Adipose tissue (tissue), 3 donors: ENCODE results near the gene PTF1A. TPM values are rescaled to one million over a fixed set of nuclear protein-coding genes. Genes with fewer than 3 reads are reported as not detected.
"Not testable (repeated sequence)": the region's sequence is repeated elsewhere in the genome, so short reads cannot be mapped to it uniquely, and the experiment has no call there.

ENCODE experiments used
- H3K27ac ChIP-seq: one replicate; pipeline ENCODE4 v1.5.1; 2013; ENCODE audit warnings: low read depth, low read length
- WGBS, 3 donors: extraction: QIAGEN DNeasy Blood & Tissue Kit; methylation state at CpG; one replicate each; pipeline ENCODE4 v1.1.7; 2013; 5-methylcytosine and 5-hydroxymethylcytosine counted together
- polyA plus RNA-seq, 3 donors: library from polyadenylated mRNA; stranded (reverse); fragments of 200-250 nt; gene quantifications; one replicate each; pipeline ENCODE4 v1.2.3, GENCODE V29; 2013
- donor health status: healthy with polysubstance abuse.
- donor health status: Bipolar disorder and iron deficiency.
- donor health status: healthy.

Gene PTF1A
- polyA plus RNA-seq, 3 donors, result 16.2 TPM; not detected in 2

- WGBS, 3 donors, result 0 to 2% (median 0%) methylated on average over 57 to 60 of the region's 60 CpGs
- no peak overlapping the region for H3K27ac ChIP-seq
Observed at GRCh38 chr10:23198940-23199767, 7.0 kb downstream of the PTF1A start.

- WGBS, 3 donors, result 2 to 5% (median 3%) methylated on average over 30 of the region's 30 CpGs
- H3K27ac ChIP-seq, result no peak overlapping the region
Observed at GRCh38 chr10:23199768-23200511, 7.8 kb downstream of the PTF1A start.

- H3K27ac ChIP-seq, result no peak overlapping the region
- WGBS, 3 donors, result 5 to 11% (median 5%) methylated on average over 12 of the region's 12 CpGs
Observed at GRCh38 chr10:23200586-23200985, 8.5 kb downstream of the PTF1A start.

GRCh38 chr10:23200997-23201652, 9.0 kb downstream of the PTF1A start:
- no peak overlapping the region for H3K27ac ChIP-seq
- WGBS, 3 donors, result 2 to 5% (median 3%) methylated on average over 11 of the region's 11 CpGs

- WGBS, 3 donors, result 4 to 10% (median 8%) methylated on average over 4 of the region's 4 CpGs
Observed at GRCh38 chr10:23201837-23202236, 9.7 kb downstream of the PTF1A start.

GRCh38 chr10:23202779-23203178, 10.7 kb downstream of the PTF1A start:
- H3K27ac ChIP-seq, result no peak overlapping the region
- 2 to 9% (median 5%) methylated on average over 3 of the region's 3 CpGs for WGBS, 3 donors

More at GRCh38 chr10:23201837-23202236, 9.7 kb downstream of the PTF1A start:
- H3K27ac ChIP-seq, result no peak overlapping the region

GRCh38 chr10:23203369-23204325, 11.5 kb downstream of the PTF1A start:
- 10 to 67% (median 27%) methylated on average over 29 of the region's 29 CpGs for WGBS, 3 donors

GRCh38 chr10:23204773-23205172, 12.7 kb downstream of the PTF1A start:
- no peak overlapping the region for H3K27ac ChIP-seq
- WGBS, 3 donors, result 5 to 44% (median 11%) methylated on average over 10 of the region's 10 CpGs

More at GRCh38 chr10:23203369-23204325, 11.5 kb downstream of the PTF1A start:
- H3K27ac ChIP-seq, result no peak overlapping the region

GRCh38 chr10:23205972-23206642, 14.0 kb downstream of the PTF1A start:
- H3K27ac ChIP-seq, result no peak overlapping the region
- WGBS, 3 donors, result 38 to 80% (median 44%) methylated on average over 3 of the region's 3 CpGs

GRCh38 chr10:23217471-23217870, 25.4 kb downstream of the PTF1A start:
- H3K27ac ChIP-seq, result no peak overlapping the region
- 77 to 91% (median 89%) methylated on average over 1 of the region's 1 CpG for WGBS, 3 donors

- WGBS, 3 donors, result 78 to 93% (median 81%) methylated on average over 1 of the region's 1 CpG
- no peak overlapping the region for H3K27ac ChIP-seq
Observed at GRCh38 chr10:23230582-23230981, 38.5 kb downstream of the PTF1A start.

GRCh38 chr10:23238015-23238414, 45.9 kb downstream of the PTF1A start:
- no peak overlapping the region for H3K27ac ChIP-seq
- WGBS, 3 donors, result 31 to 79% (median 76%) methylated on average over 3 of the region's 3 CpGs

- WGBS, 3 donors, result 58 to 100% (median 63%) methylated on average over 1 of the region's 1 CpG
- not testable (repeated sequence) for H3K27ac ChIP-seq
Observed at GRCh38 chr10:23241779-23242178, 49.7 kb downstream of the PTF1A start.

Other genes starting within 250 kb of the PTF1A start
- gene MSRB2, start 96.7 kb upstream of the PTF1A start, polyA plus RNA-seq, result 10 to 100 TPM in 2 of 3 donors, 1 to 10 TPM in 1; 4.7 to 39.4 (median 23.3) TPM
- under 1 TPM in 1 of 3 donors, not detected in 2; 0.45 TPM for gene C10orf67, start 152.5 kb downstream of the PTF1A start, polyA plus RNA-seq
- 10 to 100 TPM in 1 of 3 donors, 1 to 10 TPM in 2; 3.6 to 11.8 (median 8.8) TPM for gene OTUD1, start 246.8 kb downstream of the PTF1A start, polyA plus RNA-seq